Lung (tissue), 12 donors: ENCODE results near the gene GIGYF2. TPM values are rescaled to one million over a fixed set of nuclear protein-coding genes. Genes with fewer than 3 reads are reported as not detected.

Source experiments
- ATAC-seq: fragments of 200-7000 bp; cut with Tn5 transposase; one replicate; pipeline ENCODE4 v1.9.1; 2020; ENCODE audit warnings: moderate number of reproducible peaks; ENCODE audit not compliant: insufficient read depth, low FRiP score
- DNase-seq, 3 donors: peaks; one replicate each; pipeline ENCODE4 v3.0.0-alpha.2; 2013 to 2017
- H3K27ac ChIP-seq, 2 donors: one replicate each; pipeline ENCODE4 v1.5.1; 2013; ENCODE audit warnings: mild to moderate bottlenecking in 2 of 2, moderate library complexity in 2 of 2, control low read depth in 1 of 2, inconsistent platforms in 1 of 2, low read depth in 1 of 2, low read length in 1 of 2
- H3K27me3 ChIP-seq, 3 donors: one replicate each; pipeline ENCODE4 v1.5.1; 2013; ENCODE audit warnings: low read length in 2 of 3; ENCODE audit not compliant: control insufficient read depth in 3 of 3, insufficient read depth in 3 of 3
- H3K36me3 ChIP-seq, 4 donors: one replicate each; pipeline ENCODE4 v1.5.1; 2013; ENCODE audit warnings: low read length in 4 of 4, mild to moderate bottlenecking in 1 of 4, moderate library complexity in 1 of 4; ENCODE audit not compliant: control insufficient read depth in 4 of 4, insufficient read depth in 4 of 4
- H3K4me1 ChIP-seq, 5 donors: one replicate each; pipeline ENCODE4 v1.5.1; 2013; ENCODE audit warnings: low read length in 5 of 5, mild to moderate bottlenecking in 2 of 5, moderate library complexity in 1 of 5; ENCODE audit not compliant: control insufficient read depth in 5 of 5, insufficient read depth in 5 of 5
- H3K4me3 ChIP-seq: one replicate; pipeline ENCODE4 v1.5.1; 2013; ENCODE audit warnings: mild to moderate bottlenecking, control low read depth, moderate library complexity
- H3K9ac ChIP-seq, 2 donors: one replicate each; pipeline ENCODE4 v1.5.1; 2013; ENCODE audit warnings: low read length in 2 of 2, control low read depth in 1 of 2; ENCODE audit not compliant: insufficient read depth in 1 of 2
- H3K9me3 ChIP-seq, 4 donors: one replicate each; pipeline ENCODE4 v1.5.1; 2013; ENCODE audit warnings: low read length in 3 of 4, mild to moderate bottlenecking in 1 of 4, moderate library complexity in 1 of 4; ENCODE audit not compliant: control insufficient read depth in 4 of 4, insufficient read depth in 3 of 4
- CTCF ChIP-seq: IDR thresholded peaks from 2 replicates; pipeline ENCODE4 v1.5.1; 2012; ENCODE audit warnings: mild to moderate bottlenecking; ENCODE audit errors: control extremely low read depth, extremely low read depth
- WGBS, 2 donors: extraction: QIAGEN DNeasy Blood & Tissue Kit; methylation state at CpG; one replicate each; pipeline ENCODE4 v1.1.7; 2013; 5-methylcytosine and 5-hydroxymethylcytosine counted together
- polyA plus RNA-seq, 2 donors: library from polyadenylated mRNA; stranded (reverse); fragments of 200-250 nt; gene quantifications; one replicate each; pipeline ENCODE4 v1.2.1, GENCODE V29; 2013
- total RNA-seq, 2 donors: library from RNA; depleted of rRNA in 1 of 2; stranded (reverse); fragments of >200 nt in 1 of 2; gene quantifications; one replicate each; pipeline ENCODE4 v1.2.1, GENCODE V29; 2014 to 2021
- donor health status: control.
- donor health status: control.
- donor health status: Bipolar disorder and iron deficiency.
- donor health status: healthy.
- donor health status: DM: yes; HTN: yes; CAD: no.

Gene GIGYF2
- total and polyA plus RNA-seq, 4 donors = 15.9 to 145 (median 37.3) TPM

- WGBS, 2 donors = 90 to 93% methylated on average over 4 of the region's 4 CpGs
- Histone ChIP-seq H3K9ac (no peak overlapping the region), H3K4me1 (no peaks in the 10 kb centered on the region), H3K27ac (no peak overlapping the region), H3K9me3 (no peaks in the 10 kb centered on the region), H3K4me3 (no peak overlapping the region), H3K36me3 (peaks cover 7 to 27% (median 23%) of the 10 kb centered on the region in 4 donors), H3K27me3 (no peaks in the 10 kb centered on the region)
- ATAC-seq (no peak), DNase-seq (no peak)
- no peak for TF ChIP-seq CTCF
These were observed 53.1 kb downstream of the GIGYF2 start for GRCh38 chr2:232750135-232750671.

GRCh38 chr2:232757905-232758304 is 60.8 kb downstream of the GIGYF2 start:
- DNase-seq (no peak), ATAC-seq (no peak)
- no peak overlapping the region for H3K4me3 ChIP-seq
- TF ChIP-seq CTCF = no peak
- H3K4me1 ChIP-seq = no peaks in the 10 kb centered on the region
- WGBS, 2 donors = 73 to 85% methylated on average over 2 of the region's 2 CpGs
- peaks cover 8 to 23% (median 18%) of the 10 kb centered on the region in 4 donors for H3K36me3 ChIP-seq
- H3K27ac ChIP-seq = no peak overlapping the region
- no peaks in the 10 kb centered on the region for H3K9me3 ChIP-seq
- no peaks in the 10 kb centered on the region for H3K27me3 ChIP-seq
- H3K9ac ChIP-seq = no peak overlapping the region

GRCh38 chr2:232761301-232761907 is 64.3 kb downstream of the GIGYF2 start:
- no peak for ATAC-seq
- peaks cover 19 to 38% (median 23%) of the 10 kb centered on the region in 4 donors for H3K36me3 ChIP-seq
- TF ChIP-seq CTCF = no peak
- 63 to 65% methylated on average over 3 of the region's 3 CpGs for WGBS, 2 donors
- H3K4me1 ChIP-seq = no peaks in the 10 kb centered on the region
- H3K4me3 ChIP-seq = no peak overlapping the region
- no peaks in the 10 kb centered on the region for H3K27me3 ChIP-seq
- peak; percentile 29 to 55 (median 48) for DNase-seq
- no peak overlapping the region for H3K27ac ChIP-seq
- H3K9me3 ChIP-seq = no peaks in the 10 kb centered on the region
- H3K9ac ChIP-seq = no peak overlapping the region

GRCh38 chr2:232767866-232768265 is 70.7 kb downstream of the GIGYF2 start:
- Histone ChIP-seq H3K9ac (no peak overlapping the region), H3K36me3 (peaks cover 14 to 39% (median 24%) of the 10 kb centered on the region in 4 donors), H3K27ac (no peak overlapping the region), H3K4me3 (no peak overlapping the region), H3K27me3 (no peaks in the 10 kb centered on the region), H3K4me1 (peaks cover 0 to 2% (median 0%) of the 10 kb centered on the region in 5 donors), H3K9me3 (no peaks in the 10 kb centered on the region)
- ATAC-seq = no peak
- no peak for TF ChIP-seq CTCF
- WGBS, 2 donors = 84 to 100% methylated on average over 1 of the region's 1 CpG
- DNase-seq = no peak
